H1 (cell line): ENCODE data around the gene ITGA3. TPM values are rescaled to one million over a fixed set of nuclear protein-coding genes. Genes with fewer than 3 reads are reported as not detected.

Experiments
- CTCF ChIA-PET: fragments of 300-600 bp; sonication (Branson Sonifier 250); formaldehyde crosslinking; loops from one replicate; lab custom pipeline; 2021; ENCODE audit not compliant: partially characterized antibody; lab: Charles Lee
- POLR2A ChIA-PET: fragments of 300-600 bp; sonication (Branson Sonifier 250); formaldehyde crosslinking; loops from one replicate; lab custom pipeline; 2021; ENCODE audit warnings: inconsistent platforms; ENCODE audit not compliant: partially characterized antibody; lab: Charles Lee
- DNase-seq, 2 experiments: peaks; one replicate each; pipeline versions ENCODE4 v3.0.0 to v3.0.0-alpha.2; 2010 to 2022; ENCODE audit warnings: low spot score in 2 of 2, low read depth in 1 of 2, mixed read lengths in 1 of 2
- FAIRE-seq: peaks from 2 replicates; lab custom pipeline; 2011; peaks lifted over from hg19 to GRCh38; lab: Jason Lieb, UNC
- H2AFZ ChIP-seq: 2 replicates; pipeline ENCODE4 v1.8.1; 2012; ENCODE audit warnings: low read length, inconsistent platforms
- H2AK5ac ChIP-seq: 2 replicates; pipeline ENCODE4 v1.6.1; 2013; ENCODE audit warnings: low read depth, low read length
- H2BK120ac ChIP-seq: replicated peaks from 2 replicates; pipeline ENCODE3; 2013; ENCODE audit warnings: low read depth, low read length, inconsistent platforms
- H2BK12ac ChIP-seq: 2 replicates; pipeline ENCODE4 v1.6.1; 2013; ENCODE audit warnings: low read depth, low read length
- H2BK15ac ChIP-seq: 2 replicates; pipeline ENCODE4 v1.6.1; 2013; ENCODE audit warnings: low read length
- H2BK20ac ChIP-seq: 2 replicates; pipeline ENCODE4 v1.6.1; 2013; ENCODE audit warnings: low read length
- H2BK5ac ChIP-seq: 2 replicates; pipeline ENCODE4 v1.6.1; 2013; ENCODE audit warnings: low read depth, low read length
- H3K14ac ChIP-seq: 2 replicates; pipeline ENCODE4 v1.6.1; 2013; ENCODE audit warnings: inconsistent platforms; ENCODE audit not compliant: insufficient read length
- H3K18ac ChIP-seq: 2 replicates; pipeline ENCODE4 v1.6.1; 2013; ENCODE audit warnings: low read length; ENCODE audit errors: extremely low read depth
- H3K23ac ChIP-seq: 2 replicates; pipeline ENCODE4 v1.6.1; 2013; ENCODE audit warnings: inconsistent platforms; ENCODE audit not compliant: insufficient read length
- H3K23me2 ChIP-seq: 2 replicates; pipeline ENCODE4 v1.6.1; 2013; ENCODE audit warnings: low read depth, low read length
- H3K27ac ChIP-seq: 2 replicates; pipeline ENCODE4 v1.6.1; 2011; ENCODE audit warnings: low read depth, low read length, inconsistent platforms
- H3K27me3 ChIP-seq, 4 experiments: replicated peaks in 1 of 4; 1 replicate in 1 of 4; 2 replicates in 3 of 4; pipeline versions ENCODE4 v1.6.1 to v1.8.1; 2011 to 2013; ENCODE audit warnings: low read length in 3 of 4, mild to moderate bottlenecking in 3 of 4, inconsistent platforms in 2 of 4, mixed read lengths in 2 of 4, moderate library complexity in 1 of 4; ENCODE audit not compliant: control insufficient read depth in 3 of 4, insufficient read depth in 3 of 4; ENCODE audit errors: extremely low read depth in 1 of 4
- H3K36me3 ChIP-seq, 4 experiments: 2 replicates each; pipeline versions ENCODE4 v1.6.1 to v1.8.1; 2011 to 2013; ENCODE audit warnings: mild to moderate bottlenecking in 4 of 4, low read length in 3 of 4, moderate library complexity in 2 of 4, control low read depth in 1 of 4, inconsistent platforms in 1 of 4; ENCODE audit not compliant: insufficient read depth in 4 of 4, control insufficient read depth in 2 of 4
- H3K4ac ChIP-seq: replicated peaks from 2 replicates; pipeline ENCODE3; 2013; ENCODE audit warnings: low read length, low read depth, mixed read lengths, inconsistent platforms; ENCODE audit not compliant: insufficient read length
- H3K4me1 ChIP-seq, 4 experiments: replicated peaks in 1 of 4; 1 replicate in 1 of 4; 2 replicates in 3 of 4; pipeline versions ENCODE4 v1.6.1 to v1.8.1; 2011 to 2013; ENCODE audit warnings: low read length in 3 of 4, inconsistent platforms in 2 of 4, mixed read lengths in 1 of 4; ENCODE audit not compliant: insufficient read depth in 4 of 4, control insufficient read depth in 3 of 4
- H3K4me2 ChIP-seq, 2 experiments: 2 replicates each; pipeline versions ENCODE4 v1.6.1 to v1.8.1; 2011 to 2013; ENCODE audit warnings: low read depth in 2 of 2, low read length in 2 of 2, control low read depth in 1 of 2, inconsistent platforms in 1 of 2, mild to moderate bottlenecking in 1 of 2; ENCODE audit not compliant: insufficient read depth in 1 of 2
- H3K4me3 ChIP-seq, 4 experiments: fragments of 200-600, 300-600 bp in 1 of 4; sonication (generic), shearing (Covaris generic), sonication (Bioruptor Twin) in 1 of 4; 2 replicates each; pipeline versions ENCODE4 v1.5.1 to v1.8.1; 2011 to 2016; ENCODE audit warnings: low read length in 4 of 4, low read depth in 3 of 4, control low read depth in 2 of 4, inconsistent platforms in 2 of 4, mild to moderate bottlenecking in 2 of 4, mixed read lengths in 1 of 4, moderate library complexity in 1 of 4; ENCODE audit not compliant: insufficient read depth in 2 of 4; ENCODE audit errors: extremely low read depth in 1 of 4
- H3K56ac ChIP-seq: replicated peaks from 2 replicates; pipeline ENCODE3; 2013; ENCODE audit warnings: low read depth, mild to moderate bottlenecking, mixed read lengths, low read length, inconsistent platforms; ENCODE audit not compliant: insufficient read length
- H3K79me1 ChIP-seq: 2 replicates; pipeline ENCODE4 v1.6.1; 2013; ENCODE audit warnings: low read depth, low read length, control low read depth
- H3K79me2 ChIP-seq, 2 experiments: 2 replicates each; pipeline versions ENCODE4 v1.6.1 to v1.8.1; 2012 to 2013; ENCODE audit warnings: low read length in 2 of 2, mild to moderate bottlenecking in 2 of 2, inconsistent platforms in 1 of 2; ENCODE audit not compliant: insufficient read depth in 2 of 2, control insufficient read depth in 1 of 2
- H3K9ac ChIP-seq, 4 experiments: replicated peaks in 1 of 4; 1 replicate in 1 of 4; 2 replicates in 3 of 4; pipeline versions ENCODE4 v1.6.1 to v1.8.1; 2011 to 2013; ENCODE audit warnings: low read depth in 3 of 4, low read length in 3 of 4, control low read depth in 2 of 4, mild to moderate bottlenecking in 2 of 4, moderate library complexity in 2 of 4, inconsistent platforms in 1 of 4; ENCODE audit errors: extremely low read depth in 1 of 4
- H3K9me3 ChIP-seq, 2 experiments: 2 replicates each; pipeline versions ENCODE4 v1.6.1 to v1.8.1; 2012 to 2013; ENCODE audit warnings: mild to moderate bottlenecking in 2 of 2, moderate library complexity in 2 of 2, control low read depth in 1 of 2, inconsistent platforms in 1 of 2, low read depth in 1 of 2, low read length in 1 of 2, mixed read lengths in 1 of 2; ENCODE audit not compliant: insufficient read depth in 2 of 2
- H4K20me1 ChIP-seq, 2 experiments: replicated peaks in 1 of 2; 2 replicates each; pipeline versions ENCODE3 to v1.8.1; 2011 to 2013; ENCODE audit warnings: inconsistent platforms in 2 of 2, low read length in 2 of 2, mild to moderate bottlenecking in 1 of 2; ENCODE audit not compliant: insufficient read depth in 2 of 2, control insufficient read depth in 1 of 2
- H4K5ac ChIP-seq: 2 replicates; pipeline ENCODE4 v1.6.1; 2013; ENCODE audit warnings: low read length, low read depth, mixed read lengths, inconsistent platforms; ENCODE audit not compliant: insufficient read length
- H4K8ac ChIP-seq: 2 replicates; pipeline ENCODE4 v1.8.0; 2013; ENCODE audit warnings: mild to moderate bottlenecking, moderate library complexity, low read length, inconsistent platforms; ENCODE audit not compliant: insufficient read depth; ENCODE audit errors: extremely low read depth
- H4K91ac ChIP-seq: replicated peaks from 2 replicates; pipeline ENCODE3; 2013; ENCODE audit warnings: low read length, mixed read lengths, inconsistent platforms; ENCODE audit not compliant: insufficient read length
- CHD1 ChIP-seq: IDR thresholded peaks from 2 replicates; pipeline ENCODE4 v1.6.1; 2012; ENCODE audit warnings: low read depth, low read length, improper control_type of control experiment
- EP300 ChIP-seq, 2 experiments: IDR thresholded peaks; 1 replicate in 1 of 2; 2 replicates in 1 of 2; pipeline ENCODE4 v1.6.1; 2011 to 2012; ENCODE audit warnings: low read depth in 2 of 2, low read length in 2 of 2, mild to moderate bottlenecking in 2 of 2, borderline replicate concordance in 1 of 2, inconsistent platforms in 1 of 2, moderate library complexity in 1 of 2
- YY1 ChIP-seq: IDR thresholded peaks from 2 replicates; pipeline ENCODE4 v1.6.1; 2011; ENCODE audit warnings: low read depth, mild to moderate bottlenecking, low read length
- WGBS, 2 experiments: shearing (Covaris generic) in 1 of 2; methylation state at CpG; one replicate each; pipeline versions ENCODE4 v1.1.6 to v1.1.7; 2013 to 2015; ENCODE audit warnings: low lambda C conversion rate in 2 of 2, mixed read lengths in 2 of 2, inconsistent platforms in 1 of 2, low coverage in 1 of 2, missing lambda C conversion rate in 1 of 2; ENCODE audit not compliant: insufficient replicate concordance in 2 of 2, insufficient coverage in 1 of 2, insufficient read length in 1 of 2; ENCODE audit errors: extremely low coverage in 1 of 2, missing lambda C conversion rate in 1 of 2; 5-methylcytosine and 5-hydroxymethylcytosine counted together
- polyA plus RNA-seq, 7 experiments: library from polyadenylated mRNA; depleted of rRNA in 3 of 7; stranded (reverse) in 5 of 7; unstranded in 2 of 7; fragments of >200 nt in 5 of 7; fragments of 200-250 nt in 2 of 7; gene quantifications; 1 replicate in 5 of 7; 2 replicates in 1 of 7; 4 replicates in 1 of 7; pipeline versions ENCODE4 v1.2.1 to v1.2.3, GENCODE V29; 2011 to 2013; ENCODE audit warnings: missing spikeins in 2 of 7, mixed read lengths in 2 of 7
- total RNA-seq: library from RNA; stranded (reverse); fragmentation: NEBNext Ultra II Directional; extraction: Animal tissue kit (Norgen Biotek cat#: 25700); gene quantifications from 2 replicates; pipeline ENCODE4 v1.2.1, GENCODE V29; 2021

The ITGA3 gene
- total and polyA plus RNA-seq, 2 of the 8 experiments (the other 6 are each of a cell fraction or from before 2014, with no cell fraction given): 24.0 to 24.2 TPM

GRCh38 chr17:50097926-50098325 is 42.0 kb downstream of the ITGA3 start:
- Histone ChIP-seq H4K8ac (no peak overlapping the region), H3K27me3 (peaks cover 0 to 3% (median 0%) of the 10 kb centered on the region in 4 experiments; a peak in 4 of 7 replicates), H3K79me1 (peaks cover 3% of the 10 kb centered on the region), H3K4me3 (no peak overlapping the region), H4K20me1 (no peaks in the 10 kb centered on the region), H3K14ac (no peak overlapping the region), H3K9ac (no peak overlapping the region), H2BK20ac (no peak overlapping the region), H3K36me3 (peaks cover 0 to 9% (median 0%) of the 10 kb centered on the region in 4 experiments; a peak in 1 of 8 replicates), H3K79me2 (peaks cover 0 to 4% of the 10 kb centered on the region in 2 experiments; a peak in 1 of 4 replicates), H4K91ac (no peak overlapping the region), H2AFZ (no peak overlapping the region), H3K56ac (no peak overlapping the region), H2BK120ac (no peak overlapping the region), H3K27ac (no peak overlapping the region), H3K18ac (no peak overlapping the region), H3K9me3 (no peaks in the 10 kb centered on the region), H3K23me2 (peaks cover 17% of the 10 kb centered on the region), H3K4me1 (peaks cover 0 to 25% (median 17%) of the 10 kb centered on the region in 4 experiments; a peak in 6 of 7 replicates), H2BK15ac (no peak overlapping the region), H2BK5ac (no peak overlapping the region), H2AK5ac (no peak overlapping the region), H2BK12ac (no peak overlapping the region), H3K23ac (no peak overlapping the region), H3K4me2 (no peak overlapping the region), H3K4ac (no peak overlapping the region), H4K5ac (no peak overlapping the region)
- DNase-seq (no peak), FAIRE-seq (no peak)
- TF ChIP-seq EP300 (IDR thresholded peaks at IDR 0.05; ENCODE audit: borderline replicate concordance in 1 of 2, low read depth in 2 of 2, low read length in 2 of 2): no peak
- TF ChIP-seq CHD1: no peak
- TF ChIP-seq YY1: no peak
- WGBS, 2 experiments: 93% methylated on average over 4 of the region's 4 CpGs; no CpG with 5 or more reads in 1 of the 2 experiments
- CTCF ChIA-PET: interaction anchor here (1.3 to 15.7 kb wide), 7 partner anchors 11 to 67 kb away, joined by 3 to 412 read pairs (median 7); partner anchors contain the start of gene SGCA
- POLR2A ChIA-PET: interaction anchor here (1.8 kb wide), 1 partner anchor 14 kb away, joined by 5 read pairs; no protein-coding TSS in a partner anchor
